Esophagus muscularis mucosa (tissue), 3 donors: ENCODE data around the gene ANO4.

Experiments
- POLR2A ChIP-seq: fragments of 450-650 bp; IDR thresholded peaks from one replicate; pipeline ENCODE4 v1.6.1; 2017; ENCODE audit warnings: antibody characterized with exemption, moderate library complexity, mild to moderate bottlenecking, low read depth
- POLR2AphosphoS5 ChIP-seq, 2 donors: sonication (generic); formaldehyde crosslinking; IDR thresholded peaks; one replicate each; pipeline ENCODE4 v1.6.1; 2017; ENCODE audit warnings: antibody characterized with exemption in 2 of 2
- TF ChIP-seq, protein P1 (sequence below), 3 experiments: fragments of 200-600 bp in 2 of 3; fragments of 450-650 bp in 1 of 3; sonication (generic) in 2 of 3; IDR thresholded peaks; one replicate each; pipeline ENCODE4 v1.5.1; 2017 to 2019; ENCODE audit warnings: antibody characterized with exemption in 3 of 3, mild to moderate bottlenecking in 2 of 3, moderate library complexity in 1 of 3

DNA sequence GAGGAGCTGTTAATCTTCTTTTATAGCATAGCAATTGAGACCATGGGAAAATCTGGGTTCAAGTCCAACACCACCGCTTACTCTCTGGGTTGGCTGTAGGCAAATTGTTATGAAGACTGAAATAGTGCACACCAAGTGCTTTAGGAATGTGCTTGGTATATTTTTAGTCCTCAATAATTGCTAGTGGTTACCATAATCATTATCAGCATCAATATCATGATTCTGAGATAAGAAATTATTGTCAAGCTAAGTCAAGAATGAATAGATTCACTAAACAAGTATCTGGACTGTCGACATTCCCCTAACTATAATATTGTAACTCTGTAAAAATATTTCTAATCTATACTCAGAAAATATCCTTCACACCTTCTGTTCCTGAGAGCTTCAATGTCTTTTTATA lies 48.5 kb downstream of the ANO4 start:
- TF ChIP-seq POLR2A (no peak), POLR2AphosphoS5 (IDR thresholded peaks at IDR 0.05) (no peak)
- TF ChIP-seq, protein P1, sequence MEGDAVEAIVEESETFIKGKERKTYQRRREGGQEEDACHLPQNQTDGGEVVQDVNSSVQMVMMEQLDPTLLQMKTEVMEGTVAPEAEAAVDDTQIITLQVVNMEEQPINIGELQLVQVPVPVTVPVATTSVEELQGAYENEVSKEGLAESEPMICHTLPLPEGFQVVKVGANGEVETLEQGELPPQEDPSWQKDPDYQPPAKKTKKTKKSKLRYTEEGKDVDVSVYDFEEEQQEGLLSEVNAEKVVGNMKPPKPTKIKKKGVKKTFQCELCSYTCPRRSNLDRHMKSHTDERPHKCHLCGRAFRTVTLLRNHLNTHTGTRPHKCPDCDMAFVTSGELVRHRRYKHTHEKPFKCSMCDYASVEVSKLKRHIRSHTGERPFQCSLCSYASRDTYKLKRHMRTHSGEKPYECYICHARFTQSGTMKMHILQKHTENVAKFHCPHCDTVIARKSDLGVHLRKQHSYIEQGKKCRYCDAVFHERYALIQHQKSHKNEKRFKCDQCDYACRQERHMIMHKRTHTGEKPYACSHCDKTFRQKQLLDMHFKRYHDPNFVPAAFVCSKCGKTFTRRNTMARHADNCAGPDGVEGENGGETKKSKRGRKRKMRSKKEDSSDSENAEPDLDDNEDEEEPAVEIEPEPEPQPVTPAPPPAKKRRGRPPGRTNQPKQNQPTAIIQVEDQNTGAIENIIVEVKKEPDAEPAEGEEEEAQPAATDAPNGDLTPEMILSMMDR (IDR thresholded peaks at IDR 0.05) = no peak
